GM12878 (cell line): ENCODE data around the gene F2RL1. TPM values are rescaled to one million over a fixed set of nuclear protein-coding genes. Genes with fewer than 3 reads are reported as not detected.

ENCODE experiments used
- BMI1 ChIP-seq: fragments of 450-650 bp; IDR thresholded peaks from 2 replicates; pipeline ENCODE4 v1.6.1; 2016; ENCODE audit warnings: mild to moderate bottlenecking, moderate library complexity, borderline replicate concordance
- HDAC2 ChIP-seq: fragments of 200-600 bp; sonication (generic); IDR thresholded peaks from 2 replicates; pipeline ENCODE4 v1.6.1; 2017
- MEF2B ChIP-seq: fragments of 450-650 bp; IDR thresholded peaks from 2 replicates; pipeline ENCODE4 v1.6.1; 2018; ENCODE audit warnings: mild to moderate bottlenecking, moderate library complexity; ENCODE audit not compliant: partially characterized antibody, poor library complexity, severe bottlenecking
- NBN ChIP-seq: fragments of 450-650 bp; IDR thresholded peaks from 2 replicates; pipeline ENCODE4 v1.6.1; 2016
- ZZZ3 ChIP-seq: IDR thresholded peaks from 2 replicates; pipeline ENCODE4 v1.6.1; 2011; ENCODE audit warnings: low read depth; ENCODE audit not compliant: control insufficient read depth, insufficient read length
- polyA plus RNA-seq, 11 experiments: library from polyadenylated mRNA; depleted of rRNA in 4 of 11; unstranded in 6 of 11; stranded (reverse) in 5 of 11; fragments of >200 nt; fragmentation: Nextera tagmentation in 4 of 11; fragmentation: Illumina TruSeq in 1 of 11; extraction: Ambion mirVana in 4 of 11; extraction: Trizol in 1 of 11; gene quantifications; 1 replicate in 1 of 11; 2 replicates in 10 of 11; pipeline versions ENCODE4 v1.2.1 to v1.2.3, GENCODE V29; 2011 to 2016; ENCODE audit warnings: inconsistent platforms in 2 of 11, missing spikeins in 2 of 11, low read depth in 1 of 11
- total RNA-seq, 4 experiments: library from RNA; depleted of rRNA in 3 of 4; stranded (reverse); fragments of >200 nt in 3 of 4; fragmentation: Illumina TruSeq in 1 of 4; extraction: Trizol in 1 of 4; gene quantifications; 2 replicates each; pipeline versions ENCODE4 v1.2.1 to v1.2.3, GENCODE V29; 2013 to 2021
- TF ChIP-seq, protein P1 (sequence below): fragments of 450-650 bp; IDR thresholded peaks from 2 replicates; pipeline ENCODE4 v1.6.1; 2017; ENCODE audit warnings: mild to moderate bottlenecking, moderate library complexity
- TF ChIP-seq, protein P2 (sequence below): fragments of 450-650 bp; IDR thresholded peaks from 2 replicates; pipeline ENCODE4 v1.6.1; 2016; ENCODE audit warnings: mild to moderate bottlenecking
- TF ChIP-seq, protein P3 (sequence below): IDR thresholded peaks from 2 replicates; pipeline ENCODE4 v1.6.1; 2012; ENCODE audit warnings: mild to moderate bottlenecking, low read depth, low read length
- TF ChIP-seq, protein P4 (sequence below): fragments of 150-350 bp; IDR thresholded peaks from 2 replicates; pipeline ENCODE4 v1.6.1; 2014; ENCODE audit warnings: mild to moderate bottlenecking, low read depth, low read length

The F2RL1 gene
- total and polyA plus RNA-seq, 10 of the 15 experiments (the other 5 are each of a cell fraction or from before 2014, with no cell fraction given) = 0.04 to 0.10 TPM; not detected in 8

DNA sequence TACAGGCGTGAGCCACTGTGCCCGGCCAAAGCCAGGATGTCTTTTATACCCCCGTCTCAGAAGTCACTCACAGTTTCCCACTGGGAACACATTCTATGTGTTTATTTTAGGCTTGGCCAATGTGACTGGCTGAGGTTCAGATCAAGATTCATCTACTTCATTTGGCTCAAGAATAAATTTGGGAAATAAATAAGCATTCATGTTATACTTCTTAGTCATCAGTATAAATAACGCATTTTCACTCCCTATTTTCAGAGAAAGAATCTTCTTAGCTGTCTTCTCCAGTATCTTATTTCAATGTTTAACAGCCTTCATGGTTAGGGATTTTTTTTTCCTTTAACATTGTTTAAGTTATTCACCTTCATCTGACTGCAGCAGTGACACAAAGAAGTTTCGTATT lies 42.8 kb downstream of the F2RL1 start (continued):
- TF ChIP-seq, protein P1, sequence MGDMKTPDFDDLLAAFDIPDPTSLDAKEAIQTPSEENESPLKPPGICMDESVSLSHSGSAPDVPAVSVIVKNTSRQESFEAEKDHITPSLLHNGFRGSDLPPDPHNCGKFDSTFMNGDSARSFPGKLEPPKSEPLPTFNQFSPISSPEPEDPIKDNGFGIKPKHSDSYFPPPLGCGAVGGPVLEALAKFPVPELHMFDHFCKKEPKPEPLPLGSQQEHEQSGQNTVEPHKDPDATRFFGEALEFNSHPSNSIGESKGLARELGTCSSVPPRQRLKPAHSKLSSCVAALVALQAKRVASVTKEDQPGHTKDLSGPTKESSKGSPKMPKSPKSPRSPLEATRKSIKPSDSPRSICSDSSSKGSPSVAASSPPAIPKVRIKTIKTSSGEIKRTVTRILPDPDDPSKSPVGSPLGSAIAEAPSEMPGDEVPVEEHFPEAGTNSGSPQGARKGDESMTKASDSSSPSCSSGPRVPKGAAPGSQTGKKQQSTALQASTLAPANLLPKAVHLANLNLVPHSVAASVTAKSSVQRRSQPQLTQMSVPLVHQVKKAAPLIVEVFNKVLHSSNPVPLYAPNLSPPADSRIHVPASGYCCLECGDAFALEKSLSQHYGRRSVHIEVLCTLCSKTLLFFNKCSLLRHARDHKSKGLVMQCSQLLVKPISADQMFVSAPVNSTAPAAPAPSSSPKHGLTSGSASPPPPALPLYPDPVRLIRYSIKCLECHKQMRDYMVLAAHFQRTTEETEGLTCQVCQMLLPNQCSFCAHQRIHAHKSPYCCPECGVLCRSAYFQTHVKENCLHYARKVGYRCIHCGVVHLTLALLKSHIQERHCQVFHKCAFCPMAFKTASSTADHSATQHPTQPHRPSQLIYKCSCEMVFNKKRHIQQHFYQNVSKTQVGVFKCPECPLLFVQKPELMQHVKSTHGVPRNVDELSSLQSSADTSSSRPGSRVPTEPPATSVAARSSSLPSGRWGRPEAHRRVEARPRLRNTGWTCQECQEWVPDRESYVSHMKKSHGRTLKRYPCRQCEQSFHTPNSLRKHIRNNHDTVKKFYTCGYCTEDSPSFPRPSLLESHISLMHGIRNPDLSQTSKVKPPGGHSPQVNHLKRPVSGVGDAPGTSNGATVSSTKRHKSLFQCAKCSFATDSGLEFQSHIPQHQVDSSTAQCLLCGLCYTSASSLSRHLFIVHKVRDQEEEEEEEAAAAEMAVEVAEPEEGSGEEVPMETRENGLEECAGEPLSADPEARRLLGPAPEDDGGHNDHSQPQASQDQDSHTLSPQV = no peak
- TF ChIP-seq BMI1 = no peak
- no peak for TF ChIP-seq NBN
- no peak for TF ChIP-seq HDAC2
- TF ChIP-seq ZZZ3 = no peak
- TF ChIP-seq, protein P2, sequence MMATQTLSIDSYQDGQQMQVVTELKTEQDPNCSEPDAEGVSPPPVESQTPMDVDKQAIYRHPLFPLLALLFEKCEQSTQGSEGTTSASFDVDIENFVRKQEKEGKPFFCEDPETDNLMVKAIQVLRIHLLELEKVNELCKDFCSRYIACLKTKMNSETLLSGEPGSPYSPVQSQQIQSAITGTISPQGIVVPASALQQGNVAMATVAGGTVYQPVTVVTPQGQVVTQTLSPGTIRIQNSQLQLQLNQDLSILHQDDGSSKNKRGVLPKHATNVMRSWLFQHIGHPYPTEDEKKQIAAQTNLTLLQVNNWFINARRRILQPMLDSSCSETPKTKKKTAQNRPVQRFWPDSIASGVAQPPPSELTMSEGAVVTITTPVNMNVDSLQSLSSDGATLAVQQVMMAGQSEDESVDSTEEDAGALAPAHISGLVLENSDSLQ = no peak
- TF ChIP-seq, protein P3, sequence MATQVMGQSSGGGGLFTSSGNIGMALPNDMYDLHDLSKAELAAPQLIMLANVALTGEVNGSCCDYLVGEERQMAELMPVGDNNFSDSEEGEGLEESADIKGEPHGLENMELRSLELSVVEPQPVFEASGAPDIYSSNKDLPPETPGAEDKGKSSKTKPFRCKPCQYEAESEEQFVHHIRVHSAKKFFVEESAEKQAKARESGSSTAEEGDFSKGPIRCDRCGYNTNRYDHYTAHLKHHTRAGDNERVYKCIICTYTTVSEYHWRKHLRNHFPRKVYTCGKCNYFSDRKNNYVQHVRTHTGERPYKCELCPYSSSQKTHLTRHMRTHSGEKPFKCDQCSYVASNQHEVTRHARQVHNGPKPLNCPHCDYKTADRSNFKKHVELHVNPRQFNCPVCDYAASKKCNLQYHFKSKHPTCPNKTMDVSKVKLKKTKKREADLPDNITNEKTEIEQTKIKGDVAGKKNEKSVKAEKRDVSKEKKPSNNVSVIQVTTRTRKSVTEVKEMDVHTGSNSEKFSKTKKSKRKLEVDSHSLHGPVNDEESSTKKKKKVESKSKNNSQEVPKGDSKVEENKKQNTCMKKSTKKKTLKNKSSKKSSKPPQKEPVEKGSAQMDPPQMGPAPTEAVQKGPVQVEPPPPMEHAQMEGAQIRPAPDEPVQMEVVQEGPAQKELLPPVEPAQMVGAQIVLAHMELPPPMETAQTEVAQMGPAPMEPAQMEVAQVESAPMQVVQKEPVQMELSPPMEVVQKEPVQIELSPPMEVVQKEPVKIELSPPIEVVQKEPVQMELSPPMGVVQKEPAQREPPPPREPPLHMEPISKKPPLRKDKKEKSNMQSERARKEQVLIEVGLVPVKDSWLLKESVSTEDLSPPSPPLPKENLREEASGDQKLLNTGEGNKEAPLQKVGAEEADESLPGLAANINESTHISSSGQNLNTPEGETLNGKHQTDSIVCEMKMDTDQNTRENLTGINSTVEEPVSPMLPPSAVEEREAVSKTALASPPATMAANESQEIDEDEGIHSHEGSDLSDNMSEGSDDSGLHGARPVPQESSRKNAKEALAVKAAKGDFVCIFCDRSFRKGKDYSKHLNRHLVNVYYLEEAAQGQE = no peak
- no peak for TF ChIP-seq MEF2B
- TF ChIP-seq, protein P4, sequence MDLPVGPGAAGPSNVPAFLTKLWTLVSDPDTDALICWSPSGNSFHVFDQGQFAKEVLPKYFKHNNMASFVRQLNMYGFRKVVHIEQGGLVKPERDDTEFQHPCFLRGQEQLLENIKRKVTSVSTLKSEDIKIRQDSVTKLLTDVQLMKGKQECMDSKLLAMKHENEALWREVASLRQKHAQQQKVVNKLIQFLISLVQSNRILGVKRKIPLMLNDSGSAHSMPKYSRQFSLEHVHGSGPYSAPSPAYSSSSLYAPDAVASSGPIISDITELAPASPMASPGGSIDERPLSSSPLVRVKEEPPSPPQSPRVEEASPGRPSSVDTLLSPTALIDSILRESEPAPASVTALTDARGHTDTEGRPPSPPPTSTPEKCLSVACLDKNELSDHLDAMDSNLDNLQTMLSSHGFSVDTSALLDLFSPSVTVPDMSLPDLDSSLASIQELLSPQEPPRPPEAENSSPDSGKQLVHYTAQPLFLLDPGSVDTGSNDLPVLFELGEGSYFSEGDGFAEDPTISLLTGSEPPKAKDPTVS = no peak
- TF ChIP-seq, all 136 proteins: peak for 0
